ENCODE data around the gene KLK12. TPM values are rescaled to one million over a fixed set of nuclear protein-coding genes. Genes with fewer than 3 reads are reported as not detected.

KLK12 gene
- not detected in 2 replicates for total RNA-seq

GRCh38 chr19:51034704-51035103, at the start of gene KLK12:
KLK12 (minus strand) TSS chr19:51035002; CDS start chr19:51034621, 381 bp downstream.

GRCh38 chr19:51082611-51083010, 47.8 kb upstream of the KLK12 start, which contains the start of gene KLK14:
KLK14 (minus strand) TSS chr19:51082887; CDS start chr19:51082614, 273 bp downstream.

GRCh38 chr19:51064534-51065220, 29.9 kb upstream of the KLK12 start, which contains the start of gene KLK13:
KLK13 (minus strand) TSS chr19:51065092; CDS start chr19:51065067, 25 bp downstream.

GRCh38 chr19:51026554-51026831, 8.3 kb downstream of the KLK12 start, which contains the start of gene KLK11:
KLK11 (minus strand) TSS chr19:51026616; CDS start chr19:51025631, 985 bp downstream.

GRCh38 chr19:51019544-51019925, 15.3 kb downstream of the KLK12 start, which contains the start of gene KLK10:
KLK10 (minus strand) TSS chr19:51019709; CDS start chr19:51019130, 579 bp downstream.

GRCh38 chr19:51001515-51001914, 33.3 kb downstream of the KLK12 start, which contains the start of gene KLK8:
KLK8 (minus strand) TSS chr19:51001604; CDS start chr19:51001167, 437 bp downstream.

GRCh38 chr19:50983625-50984292, 51.0 kb downstream of the KLK12 start, which contains the start of gene KLK7:
KLK7 (minus strand) TSS chr19:50983917; CDS start chr19:50982399, 1,518 bp downstream.

Other genes with a start within 250 kb of the KLK12 start
- gene ACP4, start 244.6 kb downstream of the KLK12 start, total RNA-seq, result not detected in 2 replicates
- not detected in 2 replicates for gene KLK1, start 211.2 kb downstream of the KLK12 start, total RNA-seq
- gene KLK15, start 201.4 kb downstream of the KLK12 start, total RNA-seq, result 0.09 TPM in 1 of 2 replicates, not detected in the other
- gene KLK3, start 180.1 kb downstream of the KLK12 start, total RNA-seq, result not detected in 2 replicates
- gene KLK2, start 161.6 kb downstream of the KLK12 start, total RNA-seq, result not detected in 2 replicates
- not detected in 2 replicates for gene KLK4, start 123.6 kb downstream of the KLK12 start, total RNA-seq
- gene KLK5, start 82.0 kb downstream of the KLK12 start, total RNA-seq, result not detected in 2 replicates
- 0.09 TPM in 1 of 2 replicates, not detected in the other for gene KLK6, start 65.4 kb downstream of the KLK12 start, total RNA-seq
- gene KLK7, start 51.1 kb downstream of the KLK12 start, total RNA-seq, result not detected in 2 replicates
- not detected in 2 replicates for gene KLK8, start 33.4 kb downstream of the KLK12 start, total RNA-seq
- gene KLK10, start 15.3 kb downstream of the KLK12 start, total RNA-seq, result under 0.01 TPM in 1 of 2 replicates, not detected in the other
- gene KLK11, start 8.4 kb downstream of the KLK12 start, total RNA-seq, result not detected in 2 replicates
- not detected in 2 replicates for gene KLK13, start 30.1 kb upstream of the KLK12 start, total RNA-seq
- gene KLK14, start 47.9 kb upstream of the KLK12 start, total RNA-seq, result 0.19 TPM in 1 of 2 replicates, not detected in the other
- gene CTU1, start 73.4 kb upstream of the KLK12 start, total RNA-seq, result 5.8 and 7.3 TPM in 2 replicates
- gene SIGLEC9, start 89.9 kb upstream of the KLK12 start, total RNA-seq, result 0.09 TPM in 1 of 2 replicates, not detected in the other
- gene SIGLEC7, start 107.3 kb upstream of the KLK12 start, total RNA-seq, result under 0.01 TPM in 1 of 2 replicates, not detected in the other
- not detected in 2 replicates for gene CD33, start 190.1 kb upstream of the KLK12 start, total RNA-seq
- not detected in 2 replicates for gene SIGLECL1, start 216.1 kb upstream of the KLK12 start, total RNA-seq

All from endothelial cell of coronary artery (primary cell).